ENCODE data around the gene CLCN2.

DNA sequence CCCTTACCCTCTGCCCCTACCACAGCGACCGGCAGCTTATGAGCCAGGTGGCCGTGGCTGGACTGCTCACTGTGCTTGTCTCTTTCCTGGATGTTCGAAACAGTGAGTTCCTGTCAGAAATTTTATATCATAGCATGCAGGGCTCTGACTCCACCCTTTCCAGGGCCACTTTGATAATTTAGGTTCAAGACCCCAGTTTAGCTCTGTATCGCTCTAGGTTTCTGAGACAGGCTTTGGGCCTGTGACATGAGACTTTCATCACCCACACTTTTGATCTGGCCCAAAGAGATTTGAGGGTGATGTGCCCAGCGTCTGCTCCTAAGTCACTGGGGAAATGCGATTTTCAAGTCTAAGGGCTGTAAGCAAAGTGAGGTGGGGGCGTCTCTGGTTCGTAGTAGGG lies 53.5 kb downstream of the CLCN2 start:
- TF ChIP-seq, protein P1, sequence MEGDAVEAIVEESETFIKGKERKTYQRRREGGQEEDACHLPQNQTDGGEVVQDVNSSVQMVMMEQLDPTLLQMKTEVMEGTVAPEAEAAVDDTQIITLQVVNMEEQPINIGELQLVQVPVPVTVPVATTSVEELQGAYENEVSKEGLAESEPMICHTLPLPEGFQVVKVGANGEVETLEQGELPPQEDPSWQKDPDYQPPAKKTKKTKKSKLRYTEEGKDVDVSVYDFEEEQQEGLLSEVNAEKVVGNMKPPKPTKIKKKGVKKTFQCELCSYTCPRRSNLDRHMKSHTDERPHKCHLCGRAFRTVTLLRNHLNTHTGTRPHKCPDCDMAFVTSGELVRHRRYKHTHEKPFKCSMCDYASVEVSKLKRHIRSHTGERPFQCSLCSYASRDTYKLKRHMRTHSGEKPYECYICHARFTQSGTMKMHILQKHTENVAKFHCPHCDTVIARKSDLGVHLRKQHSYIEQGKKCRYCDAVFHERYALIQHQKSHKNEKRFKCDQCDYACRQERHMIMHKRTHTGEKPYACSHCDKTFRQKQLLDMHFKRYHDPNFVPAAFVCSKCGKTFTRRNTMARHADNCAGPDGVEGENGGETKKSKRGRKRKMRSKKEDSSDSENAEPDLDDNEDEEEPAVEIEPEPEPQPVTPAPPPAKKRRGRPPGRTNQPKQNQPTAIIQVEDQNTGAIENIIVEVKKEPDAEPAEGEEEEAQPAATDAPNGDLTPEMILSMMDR (IDR thresholded peaks at IDR 0.05) = no peak
- no peak for TF ChIP-seq POLR2A (IDR thresholded peaks at IDR 0.05)
